Lung (tissue), 12 donors: ENCODE data around the gene SMAD2. TPM values are rescaled to one million over a fixed set of nuclear protein-coding genes. Genes with fewer than 3 reads are reported as not detected.

Experiments used
- ATAC-seq: fragments of 200-7000 bp; cut with Tn5 transposase; one replicate; pipeline ENCODE4 v1.9.1; 2020; ENCODE audit warnings: moderate number of reproducible peaks; ENCODE audit not compliant: insufficient read depth, low FRiP score
- DNase-seq, 3 donors: peaks; one replicate each; pipeline ENCODE4 v3.0.0-alpha.2; 2013 to 2017
- H3K27ac ChIP-seq, 2 donors: one replicate each; pipeline ENCODE4 v1.5.1; 2013; ENCODE audit warnings: mild to moderate bottlenecking in 2 of 2, moderate library complexity in 2 of 2, control low read depth in 1 of 2, inconsistent platforms in 1 of 2, low read depth in 1 of 2, low read length in 1 of 2
- H3K27me3 ChIP-seq, 3 donors: one replicate each; pipeline ENCODE4 v1.5.1; 2013; ENCODE audit warnings: low read length in 2 of 3; ENCODE audit not compliant: control insufficient read depth in 3 of 3, insufficient read depth in 3 of 3
- H3K36me3 ChIP-seq, 4 donors: one replicate each; pipeline ENCODE4 v1.5.1; 2013; ENCODE audit warnings: low read length in 4 of 4, mild to moderate bottlenecking in 1 of 4, moderate library complexity in 1 of 4; ENCODE audit not compliant: control insufficient read depth in 4 of 4, insufficient read depth in 4 of 4
- H3K4me1 ChIP-seq, 5 donors: one replicate each; pipeline ENCODE4 v1.5.1; 2013; ENCODE audit warnings: low read length in 5 of 5, mild to moderate bottlenecking in 2 of 5, moderate library complexity in 1 of 5; ENCODE audit not compliant: control insufficient read depth in 5 of 5, insufficient read depth in 5 of 5
- H3K4me3 ChIP-seq: one replicate; pipeline ENCODE4 v1.5.1; 2013; ENCODE audit warnings: mild to moderate bottlenecking, control low read depth, moderate library complexity
- H3K9ac ChIP-seq, 2 donors: one replicate each; pipeline ENCODE4 v1.5.1; 2013; ENCODE audit warnings: low read length in 2 of 2, control low read depth in 1 of 2; ENCODE audit not compliant: insufficient read depth in 1 of 2
- H3K9me3 ChIP-seq, 4 donors: one replicate each; pipeline ENCODE4 v1.5.1; 2013; ENCODE audit warnings: low read length in 3 of 4, mild to moderate bottlenecking in 1 of 4, moderate library complexity in 1 of 4; ENCODE audit not compliant: control insufficient read depth in 4 of 4, insufficient read depth in 3 of 4
- CTCF ChIP-seq: IDR thresholded peaks from 2 replicates; pipeline ENCODE4 v1.5.1; 2012; ENCODE audit warnings: mild to moderate bottlenecking; ENCODE audit errors: control extremely low read depth, extremely low read depth
- WGBS, 2 donors: extraction: QIAGEN DNeasy Blood & Tissue Kit; methylation state at CpG; one replicate each; pipeline ENCODE4 v1.1.7; 2013; 5-methylcytosine and 5-hydroxymethylcytosine counted together
- polyA plus RNA-seq, 2 donors: library from polyadenylated mRNA; stranded (reverse); fragments of 200-250 nt; gene quantifications; one replicate each; pipeline ENCODE4 v1.2.1, GENCODE V29; 2013
- total RNA-seq, 2 donors: library from RNA; depleted of rRNA in 1 of 2; stranded (reverse); fragments of >200 nt in 1 of 2; gene quantifications; one replicate each; pipeline ENCODE4 v1.2.1, GENCODE V29; 2014 to 2021
- donor health status: control.
- donor health status: control.
- donor health status: Bipolar disorder and iron deficiency.
- donor health status: healthy.
- donor health status: DM: yes; HTN: yes; CAD: no.

Gene SMAD2
- total and polyA plus RNA-seq, 4 donors = 30.6 to 161 (median 90.2) TPM

DNA sequence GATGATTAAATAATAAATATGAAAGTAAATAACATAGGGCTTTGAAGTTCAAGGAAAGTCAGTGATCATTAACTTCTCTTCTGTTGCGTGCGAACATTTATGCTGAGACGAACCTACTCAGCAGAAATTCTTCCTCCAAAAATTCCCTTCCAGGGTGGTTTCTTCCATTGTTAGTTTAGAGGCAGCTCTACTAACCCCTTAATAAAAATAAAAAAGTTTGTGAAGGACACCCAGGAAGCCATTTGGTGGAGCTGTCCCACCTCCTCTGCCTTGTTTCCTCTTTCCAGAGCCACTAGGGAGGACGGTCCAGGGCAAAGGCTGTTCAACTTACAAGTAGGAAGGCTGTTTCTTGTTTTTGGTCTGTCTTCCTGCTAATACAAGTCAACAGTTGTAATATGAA, 2.1 kb upstream of the SMAD2 start:
- no peak for TF ChIP-seq CTCF
- Histone ChIP-seq H3K9ac (no peak overlapping the region), H3K4me3 (no peak overlapping the region), H3K4me1 (peaks cover 0 to 24% (median 6%) of the 10 kb centered on the region in 5 donors), H3K36me3 (no peaks in the 10 kb centered on the region), H3K9me3 (no peaks in the 10 kb centered on the region), H3K27me3 (peaks cover 0 to 3% (median 0%) of the 10 kb centered on the region in 3 donors), H3K27ac (no peak overlapping the region)
- DNase-seq = peak in 1 of 3 donors; percentile 17
- no peak for ATAC-seq
- WGBS, 2 donors = 64 to 70% methylated on average over 4 of the region's 4 CpGs

DNA sequence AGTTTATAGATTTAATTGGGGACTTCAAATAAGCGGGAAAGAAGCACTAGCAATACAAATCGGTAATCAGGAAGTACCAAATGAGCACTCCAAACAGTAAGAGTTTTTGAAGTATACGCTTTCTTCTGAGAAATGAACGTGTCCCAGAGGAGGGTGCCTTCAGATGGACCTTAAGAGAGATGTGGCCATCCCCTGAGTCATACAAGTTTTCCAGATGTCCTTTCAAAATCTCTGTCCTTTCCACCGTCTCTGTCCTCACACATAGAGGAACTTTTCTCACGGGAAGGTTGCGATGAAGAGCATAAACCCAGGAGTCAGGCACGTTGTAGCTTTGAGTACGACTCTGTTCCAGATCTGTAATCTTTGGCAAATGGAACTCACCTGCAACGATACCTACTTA, 1.7 kb upstream of the SMAD2 start:
- ATAC-seq = no peak
- no peak overlapping the region for H3K4me3 ChIP-seq
- no peak for DNase-seq
- peaks cover 0 to under 1% (median 0%) of the 10 kb centered on the region in 3 donors for H3K27me3 ChIP-seq
- no peaks in the 10 kb centered on the region for H3K9me3 ChIP-seq
- no peak overlapping the region for H3K27ac ChIP-seq
- no peaks in the 10 kb centered on the region for H3K36me3 ChIP-seq
- WGBS, 2 donors = 61 to 62% methylated on average over 10 of the region's 10 CpGs
- H3K9ac ChIP-seq = no peak overlapping the region
- peaks cover 0 to 24% (median 7%) of the 10 kb centered on the region in 5 donors for H3K4me1 ChIP-seq
- no peak for TF ChIP-seq CTCF

GRCh38 chr18:47931718-47932103, 1.3 kb upstream of the SMAD2 start:
- TF ChIP-seq CTCF = no peak
- ATAC-seq (no peak), DNase-seq (peak in 2 of 3 donors; percentile 38 to 53)
- WGBS, 2 donors = 23 to 37% methylated on average over 8 of the region's 8 CpGs
- H3K4me3 ChIP-seq = no peak overlapping the region
- peak overlapping the region; percentile 14 to 50 for H3K9ac ChIP-seq
- no peaks in the 10 kb centered on the region for H3K36me3 ChIP-seq
- H3K27ac ChIP-seq = peak overlapping the region in 1 of 2 donors; percentile 98
- no peaks in the 10 kb centered on the region for H3K27me3 ChIP-seq
- peaks cover 0 to 24% (median 10%) of the 10 kb centered on the region in 5 donors for H3K4me1 ChIP-seq
- no peaks in the 10 kb centered on the region for H3K9me3 ChIP-seq
